GM10266 (cell line): Measurements from ENCODE around the gene RASA3.

Experiments used
- DNase-seq: peaks from one replicate; pipeline ENCODE4 v3.0.0; 2012; ENCODE audit errors: extremely low spot score
- TF ChIP-seq, protein P1 (sequence below): IDR thresholded peaks from 2 replicates; pipeline ENCODE4 v1.5.1; 2012; ENCODE audit warnings: mild to moderate bottlenecking, low read depth; ENCODE audit not compliant: control insufficient read depth, insufficient read depth; ENCODE audit errors: missing control alignments

The RASA3 gene

DNA sequence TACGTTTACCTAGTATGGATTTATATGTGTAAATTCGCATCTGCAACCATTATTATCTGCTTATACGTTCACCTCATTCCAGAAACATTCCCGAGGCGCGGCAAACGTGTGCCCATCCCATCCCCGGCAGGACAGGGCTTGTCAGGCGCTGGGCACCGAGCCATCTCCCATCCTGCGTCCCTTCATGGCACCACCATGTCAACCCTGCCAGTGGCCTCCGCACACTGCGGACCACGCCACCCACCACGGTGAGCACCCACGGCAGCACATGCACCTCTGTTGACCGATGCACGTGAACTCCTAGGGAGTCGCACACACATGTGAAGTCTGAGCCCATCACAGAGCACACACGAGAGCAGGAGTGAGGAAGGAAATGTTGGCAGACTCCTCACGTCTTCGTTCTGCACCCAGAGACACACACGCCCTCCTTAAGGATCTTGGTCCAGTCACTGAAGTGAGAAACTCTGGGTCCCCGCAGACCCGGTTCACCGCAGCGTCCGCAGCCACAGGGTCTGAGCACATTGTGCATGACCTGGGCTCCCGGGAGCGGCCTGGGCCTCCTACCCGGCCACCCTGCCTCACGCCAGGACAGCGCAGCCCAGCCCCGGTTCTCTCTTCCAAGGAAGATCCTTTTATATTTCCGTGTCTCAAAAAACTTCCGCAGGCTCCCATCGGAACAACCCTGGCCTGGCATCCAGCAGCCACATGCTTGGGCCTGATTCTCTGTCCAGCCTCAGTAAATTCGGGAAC, 90.2 kb downstream of the RASA3 start:
- TF ChIP-seq, protein P1, sequence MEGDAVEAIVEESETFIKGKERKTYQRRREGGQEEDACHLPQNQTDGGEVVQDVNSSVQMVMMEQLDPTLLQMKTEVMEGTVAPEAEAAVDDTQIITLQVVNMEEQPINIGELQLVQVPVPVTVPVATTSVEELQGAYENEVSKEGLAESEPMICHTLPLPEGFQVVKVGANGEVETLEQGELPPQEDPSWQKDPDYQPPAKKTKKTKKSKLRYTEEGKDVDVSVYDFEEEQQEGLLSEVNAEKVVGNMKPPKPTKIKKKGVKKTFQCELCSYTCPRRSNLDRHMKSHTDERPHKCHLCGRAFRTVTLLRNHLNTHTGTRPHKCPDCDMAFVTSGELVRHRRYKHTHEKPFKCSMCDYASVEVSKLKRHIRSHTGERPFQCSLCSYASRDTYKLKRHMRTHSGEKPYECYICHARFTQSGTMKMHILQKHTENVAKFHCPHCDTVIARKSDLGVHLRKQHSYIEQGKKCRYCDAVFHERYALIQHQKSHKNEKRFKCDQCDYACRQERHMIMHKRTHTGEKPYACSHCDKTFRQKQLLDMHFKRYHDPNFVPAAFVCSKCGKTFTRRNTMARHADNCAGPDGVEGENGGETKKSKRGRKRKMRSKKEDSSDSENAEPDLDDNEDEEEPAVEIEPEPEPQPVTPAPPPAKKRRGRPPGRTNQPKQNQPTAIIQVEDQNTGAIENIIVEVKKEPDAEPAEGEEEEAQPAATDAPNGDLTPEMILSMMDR: no peak

DNA sequence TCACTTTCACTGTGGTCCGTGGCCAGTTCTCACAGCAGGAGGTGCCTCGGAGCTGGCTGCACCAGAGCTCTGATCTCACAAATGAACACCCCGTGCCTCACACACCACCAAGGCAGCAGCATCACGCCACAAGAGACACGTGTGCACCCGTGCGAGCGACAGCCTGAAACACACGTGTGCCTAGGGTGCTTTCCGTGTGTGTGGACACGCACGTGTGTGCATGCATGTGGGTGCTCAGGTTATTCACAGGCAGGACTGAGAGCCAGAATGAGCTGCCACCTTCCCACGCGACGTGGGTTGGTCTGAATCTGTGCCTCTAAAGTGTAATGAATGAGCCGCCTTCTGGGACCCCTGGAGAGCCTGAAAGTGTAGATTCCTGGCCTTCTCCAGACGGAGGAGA, 90.9 kb downstream of the RASA3 start:
- DNase-seq: no peak
- TF ChIP-seq, protein P1: no peak

More for the DNA sequence above, 90.2 kb downstream of the RASA3 start:
- no peak for DNase-seq

DNA sequence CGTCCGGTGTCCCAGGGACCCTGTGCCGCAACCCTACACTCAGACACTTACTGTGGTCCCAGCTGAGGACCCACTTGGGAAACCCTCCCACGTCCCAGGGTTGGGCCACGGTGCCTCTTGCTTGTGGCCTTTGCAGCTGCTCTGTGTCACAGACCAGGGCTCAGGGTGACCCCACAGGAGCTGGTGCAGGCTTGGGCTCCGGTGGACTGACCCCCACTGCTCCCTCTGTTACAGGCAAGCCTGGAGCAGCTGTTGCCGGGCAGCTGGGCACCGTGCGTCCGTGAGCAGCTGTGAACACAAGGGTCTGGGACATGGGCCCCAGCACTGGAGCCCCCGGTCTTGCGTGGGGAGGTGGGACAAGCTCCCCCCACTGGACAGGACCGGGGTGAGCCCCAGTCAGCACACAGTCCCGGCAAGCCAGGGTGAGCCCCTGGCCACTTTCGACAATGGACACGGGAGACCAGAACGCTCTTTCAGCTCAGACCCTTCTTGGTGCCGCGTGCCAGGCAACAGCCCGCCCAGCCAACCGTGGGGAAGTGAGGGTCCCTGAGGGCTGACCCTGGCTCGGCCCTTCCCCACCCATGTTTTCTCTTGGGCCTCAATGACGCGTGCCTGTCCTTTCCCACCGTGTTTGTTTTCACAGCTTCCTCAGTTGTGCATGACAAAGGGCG, 92.8 kb downstream of the RASA3 start:
- DNase-seq: no peak
- TF ChIP-seq, protein P1: no peak

- no peak for DNase-seq
- TF ChIP-seq, protein P1: no peak
Measured at GRCh38 chr13:114038900-114039299, 93.5 kb downstream of the RASA3 start.

DNA sequence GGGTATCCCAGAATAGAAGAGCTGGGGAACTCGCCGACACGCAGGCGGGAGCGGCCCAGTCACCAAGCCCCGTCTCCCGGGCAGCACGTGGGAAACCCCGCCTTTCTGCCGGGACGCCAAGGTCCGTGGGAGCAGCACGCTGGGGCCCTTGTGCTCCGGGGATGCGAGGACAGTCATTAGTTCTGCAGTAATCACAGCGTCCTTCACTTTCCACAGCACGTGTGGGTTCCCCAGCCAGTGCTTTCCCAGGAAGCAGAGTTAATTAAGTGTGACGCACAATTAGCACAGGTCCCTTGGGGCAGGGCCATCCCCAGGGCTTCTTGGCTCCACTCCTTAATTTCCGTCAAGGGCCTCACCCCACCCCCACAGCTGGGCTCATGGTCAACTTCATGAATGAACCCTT, 94.2 kb downstream of the RASA3 start:
- no peak for DNase-seq
- TF ChIP-seq, protein P1: no peak

DNA sequence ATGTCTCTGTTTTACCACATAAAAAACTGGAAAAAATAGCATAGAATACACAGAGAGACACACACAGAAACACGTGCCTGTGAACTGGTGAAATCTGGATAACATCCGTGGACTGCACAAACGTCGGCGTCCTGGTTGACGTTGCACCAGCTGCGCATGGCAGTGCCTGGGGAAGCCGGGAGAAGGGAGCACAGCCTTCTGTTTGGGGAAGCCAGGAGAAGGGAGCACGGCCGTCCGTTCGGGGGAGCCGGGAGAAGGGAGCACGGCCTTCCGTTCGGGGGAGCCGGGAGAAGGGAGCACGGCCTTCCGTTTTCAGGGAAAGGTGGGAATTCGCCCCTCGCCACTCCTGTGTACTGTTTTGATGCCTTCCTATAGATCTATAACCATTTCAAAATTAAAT, 94.7 kb downstream of the RASA3 start:
- TF ChIP-seq, protein P1: no peak
- DNase-seq: no peak
